A549 treated with AZD2906 at 1 μM for 4 hours (cell line): ENCODE measurements around the gene KIRREL2. TPM values are rescaled to one million over a fixed set of nuclear protein-coding genes. Genes with fewer than 3 reads are reported as not detected.

Experiments
- total RNA-seq: library from RNA; stranded (reverse); fragments of 200-300 nt; extraction: Qiagen RNA extraction; gene quantifications from 5 replicates; pipeline ENCODE4 v1.2.3, GENCODE V29; 2022

The KIRREL2 gene
- total RNA-seq, result 0.39 to 0.59 TPM (median 0.44 TPM) in 5 replicates

DNA sequence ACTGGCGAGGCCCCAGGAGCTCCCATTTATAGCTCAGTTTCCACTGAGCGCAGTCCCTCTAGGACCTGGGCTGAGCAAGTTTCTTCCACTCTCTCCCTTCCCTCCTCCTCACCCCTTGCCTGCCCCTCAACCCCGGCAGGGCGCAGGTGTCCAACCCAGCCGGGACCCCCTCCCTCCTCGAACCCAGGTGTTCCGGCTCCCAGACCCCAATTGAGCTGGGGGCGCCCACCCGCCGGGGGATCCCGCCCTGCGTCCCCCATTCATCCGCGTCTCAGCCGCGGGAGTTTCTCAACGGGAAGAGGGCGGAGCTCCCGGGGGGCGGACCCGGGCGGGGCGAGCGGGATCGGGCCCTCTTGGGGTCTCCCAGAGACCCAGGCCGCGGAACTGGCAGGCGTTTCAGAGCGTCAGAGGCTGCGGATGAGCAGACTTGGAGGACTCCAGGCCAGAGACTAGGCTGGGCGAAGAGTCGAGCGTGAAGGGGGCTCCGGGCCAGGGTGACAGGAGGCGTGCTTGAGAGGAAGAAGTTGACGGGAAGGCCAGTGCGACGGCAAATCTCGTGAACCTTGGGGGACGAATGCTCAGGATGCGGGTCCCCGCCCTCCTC, at the start of gene KIRREL2:
Gene KIRREL2, plus strand, starts transcription at position 366 of the 604 bp plus-strand sequence. Its CDS starts 209 bp downstream, at position 575.

DNA sequence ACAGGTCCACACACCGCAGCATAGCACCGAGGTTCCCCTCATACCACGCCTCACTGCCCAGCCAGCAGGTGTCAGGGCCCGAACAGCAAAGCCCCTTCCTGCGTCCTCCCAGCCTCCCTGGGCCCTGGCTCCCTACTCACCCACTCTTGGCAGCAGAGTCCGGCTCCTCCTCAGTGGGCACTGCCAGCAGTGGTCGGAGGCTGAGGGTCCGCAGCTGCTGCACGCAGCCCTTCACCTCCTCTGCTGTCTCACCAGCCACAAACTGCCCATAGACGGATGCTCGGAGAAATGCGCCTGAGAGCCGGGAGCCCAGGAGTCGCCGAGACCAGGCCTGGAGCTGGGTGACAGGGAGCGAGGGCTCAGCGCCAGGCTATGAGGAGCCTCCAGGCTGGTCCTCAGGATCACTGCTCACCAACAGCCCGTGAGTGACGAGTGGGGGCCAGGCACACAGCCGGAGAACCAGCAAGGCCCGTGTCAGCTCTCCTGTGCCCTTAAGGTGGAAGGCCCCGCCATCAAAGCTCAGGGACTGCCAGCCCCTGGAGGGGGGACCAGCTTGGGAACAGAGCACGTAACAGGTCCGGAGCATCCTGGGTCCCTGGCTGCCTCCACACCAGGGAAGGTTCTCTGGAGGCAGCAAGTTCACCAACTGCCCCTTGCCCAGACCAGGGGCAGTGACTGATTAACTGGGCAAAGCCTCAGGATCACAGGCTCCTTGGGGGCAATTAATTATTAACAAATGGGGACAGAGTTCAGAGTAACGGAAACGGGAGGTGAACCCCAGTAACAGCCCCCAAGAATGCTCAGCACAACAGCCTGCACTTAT, 44.3 kb upstream of the KIRREL2 start, which contains the start of gene PRODH2:
Gene PRODH2, minus strand, starts transcription at position 626 of the 823 bp plus-strand sequence. Its CDS starts 40 bp downstream, at position 586.

DNA sequence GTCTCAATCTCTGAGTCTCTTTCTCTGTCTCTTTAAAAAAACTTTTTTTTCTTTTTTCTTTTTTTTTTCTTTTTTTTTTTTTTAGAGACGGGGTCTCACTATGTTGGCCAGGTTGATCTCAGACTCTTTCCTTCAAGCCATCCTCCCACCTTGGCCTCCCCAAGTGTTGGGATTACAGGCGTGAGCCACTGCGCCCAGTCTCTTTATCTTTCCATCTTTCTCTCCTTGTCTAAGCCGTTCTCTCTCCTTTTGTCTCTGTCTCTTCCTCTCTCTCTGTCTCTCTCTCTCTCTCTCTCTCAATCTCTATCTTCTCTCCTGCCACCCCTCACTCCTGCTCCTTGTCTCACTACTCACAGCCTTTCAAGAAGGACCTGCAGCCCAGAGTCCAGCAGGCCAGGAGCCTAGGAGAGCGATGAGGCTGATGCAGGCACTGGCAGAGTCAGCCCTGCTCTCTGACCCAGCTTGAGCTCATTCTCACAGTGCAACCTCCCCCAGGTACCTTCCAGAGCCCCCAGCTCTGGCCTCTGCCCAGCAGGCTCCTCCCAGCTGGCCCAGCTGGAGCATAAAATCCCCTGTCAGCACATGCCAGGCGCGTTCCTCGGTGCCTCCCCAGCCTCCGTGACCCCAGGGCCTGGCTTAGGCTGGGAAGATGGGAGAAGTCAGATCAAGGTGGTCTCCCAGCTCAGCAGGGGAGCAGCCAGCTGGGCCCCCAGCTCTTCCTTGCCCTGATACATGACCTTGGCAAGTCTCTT, 4.5 kb upstream of the KIRREL2 start, which contains the start of gene NPHS1:
Gene NPHS1, minus strand, starts transcription at position 476 of the 752 bp plus-strand sequence. CDS start 667 bp downstream, outside the sequence.

DNA sequence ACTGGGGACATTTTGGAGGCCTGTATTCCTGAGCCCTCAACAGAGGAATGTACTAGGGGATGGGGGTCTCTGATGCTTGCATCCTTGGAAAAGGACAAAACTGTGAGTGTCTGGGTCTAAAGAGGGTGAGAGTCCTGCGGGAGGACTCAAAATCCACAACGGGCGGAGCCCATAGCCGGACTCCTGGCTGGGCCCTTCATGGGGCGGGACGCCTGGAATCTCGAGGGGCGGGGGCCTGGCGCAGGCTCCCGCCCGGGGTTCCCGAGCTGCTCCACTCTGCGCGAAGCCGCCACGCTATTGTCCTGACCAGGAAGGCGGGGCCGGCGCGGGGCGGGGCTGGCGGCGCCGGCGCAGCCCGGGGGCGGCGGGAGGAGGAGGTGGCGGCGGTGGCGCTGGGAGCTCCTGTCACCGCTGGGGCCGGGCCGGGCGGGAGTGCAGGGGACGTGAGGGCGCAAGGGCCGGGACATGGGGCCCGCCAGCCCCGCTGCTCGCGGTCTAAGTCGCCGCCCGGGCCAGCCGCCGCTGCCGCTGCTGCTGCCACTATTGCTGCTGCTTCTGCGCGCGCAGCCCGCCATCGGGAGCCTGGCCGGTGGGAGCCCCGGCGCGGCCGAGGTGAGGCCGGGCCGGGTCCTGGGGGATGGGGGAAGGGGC, 11.6 kb downstream of the KIRREL2 start, which contains the start of gene APLP1:
Gene APLP1, plus strand, starts transcription at position 403 of the 651 bp plus-strand sequence. Its CDS starts 63 bp downstream, at position 466.

GRCh38 chr19:35901854-35902661, 45.3 kb downstream of the KIRREL2 start, which contains the start of gene HCST:
HCST (plus strand) TSS chr19:35902529; CDS start chr19:35902594, 65 bp downstream.

GRCh38 chr19:35908010-35908441, 51.3 kb downstream of the KIRREL2 start, which contains the start of gene TYROBP:
TYROBP (minus strand) TSS chr19:35908295; CDS start chr19:35908228, 67 bp downstream.

Other genes starting within 250 kb of the KIRREL2 start
- gene HAUS5, start 244.2 kb upstream of the KIRREL2 start, total RNA-seq, result 11.1 to 17.3 TPM (median 14.6 TPM) in 5 replicates
- gene RBM42, start 227.9 kb upstream of the KIRREL2 start, total RNA-seq, result 150 to 223 TPM (median 210 TPM) in 5 replicates
- gene ETV2, start 215.2 kb upstream of the KIRREL2 start, total RNA-seq, result 1.7 to 3.4 TPM (median 2.7 TPM) in 5 replicates
- gene COX6B1, start 208.6 kb upstream of the KIRREL2 start, total RNA-seq, result 1,342 to 1,451 TPM (median 1,370 TPM) in 5 replicates
- 0.55 to 1.1 TPM (median 1.1 TPM) in 5 replicates for gene UPK1A, start 190.4 kb upstream of the KIRREL2 start, total RNA-seq
- 0.05 TPM in 1 of 5 replicates, not detected in the others for gene ZBTB32, start 152.4 kb upstream of the KIRREL2 start, total RNA-seq
- gene KMT2B, start 138.9 kb upstream of the KIRREL2 start, total RNA-seq, result 49.7 to 60.0 TPM (median 57.9 TPM) in 5 replicates
- 10.9 to 12.5 TPM (median 11.8 TPM) in 5 replicates for gene IGFLR1, start 114.5 kb upstream of the KIRREL2 start, total RNA-seq
- gene U2AF1L4, start 111.5 kb upstream of the KIRREL2 start, total RNA-seq, result 22.6 to 29.2 TPM (median 25.6 TPM) in 5 replicates
- gene PSENEN, start 111.3 kb upstream of the KIRREL2 start, total RNA-seq, result 266 to 332 TPM (median 283 TPM) in 5 replicates
- 23.0 to 28.0 TPM (median 24.5 TPM) in 5 replicates for gene LIN37, start 108.3 kb upstream of the KIRREL2 start, total RNA-seq
- gene HSPB6, start 99.9 kb upstream of the KIRREL2 start, total RNA-seq, result 0.08 to 0.34 TPM (median 0.24 TPM) in 5 replicates
- 21.4 to 27.1 TPM (median 26.4 TPM) in 5 replicates for gene PROSER3, start 98.7 kb upstream of the KIRREL2 start, total RNA-seq
- 5.4 to 7.6 TPM (median 5.9 TPM) in 5 replicates for gene ARHGAP33, start 81.3 kb upstream of the KIRREL2 start, total RNA-seq
- gene PRODH2, start 44.1 kb upstream of the KIRREL2 start, total RNA-seq, result 0.14 to 0.56 TPM (median 0.23 TPM) in 5 replicates
- 0.34 to 0.71 TPM (median 0.49 TPM) in 5 replicates for gene NPHS1, start 4.4 kb upstream of the KIRREL2 start, total RNA-seq
- 70.1 to 97.9 TPM (median 93.9 TPM) in 5 replicates for gene APLP1, start 11.7 kb downstream of the KIRREL2 start, total RNA-seq
- 4.9 to 7.5 TPM (median 5.7 TPM) in 5 replicates for gene NFKBID, start 43.6 kb downstream of the KIRREL2 start, total RNA-seq
- gene HCST, start 45.6 kb downstream of the KIRREL2 start, total RNA-seq, result 0.29 to 0.75 TPM (median 0.53 TPM) in 4 of 5 replicates, not detected in the other
- not detected in 5 replicates for gene TYROBP, start 51.4 kb downstream of the KIRREL2 start, total RNA-seq
- gene LRFN3, start 79.5 kb downstream of the KIRREL2 start, total RNA-seq, result 20.1 to 27.8 TPM (median 23.2 TPM) in 5 replicates
- gene SDHAF1, start 138.3 kb downstream of the KIRREL2 start, total RNA-seq, result 32.3 to 50.8 TPM (median 46.9 TPM) in 5 replicates
- 0.04 to 0.50 TPM (median 0.25 TPM) in 5 replicates for gene SYNE4, start 151.9 kb downstream of the KIRREL2 start, total RNA-seq
- 23.0 to 25.8 TPM (median 24.4 TPM) in 5 replicates for gene ALKBH6, start 157.3 kb downstream of the KIRREL2 start, total RNA-seq
- 0.46 to 1.3 TPM (median 0.78 TPM) in 5 replicates for gene CLIP3, start 176.0 kb downstream of the KIRREL2 start, total RNA-seq
- gene THAP8, start 197.4 kb downstream of the KIRREL2 start, total RNA-seq, result 5.3 to 8.4 TPM (median 7.5 TPM) in 5 replicates
- gene WDR62, start 198.0 kb downstream of the KIRREL2 start, total RNA-seq, result 21.3 to 28.1 TPM (median 25.4 TPM) in 5 replicates